ENCODE results near the gene RPS6KA5.

DNA sequence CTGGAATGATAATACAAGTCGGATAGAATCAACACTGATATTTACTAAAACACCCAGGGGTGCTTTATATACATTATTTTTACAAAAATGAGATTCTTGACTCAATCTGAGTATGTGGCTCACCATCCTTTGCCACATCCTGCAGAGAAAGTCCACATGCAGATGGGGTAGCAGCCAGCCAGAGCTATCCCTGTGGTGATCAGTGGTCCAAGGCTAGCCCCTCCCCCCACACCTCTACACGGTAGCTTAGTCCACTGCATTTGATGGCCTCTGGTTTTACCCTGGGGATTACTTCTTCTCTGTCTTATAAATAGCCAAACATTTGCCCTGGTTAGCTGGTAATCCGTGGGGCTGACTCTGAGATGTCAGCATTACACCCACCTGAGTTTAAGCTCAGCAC, 216.1 kb downstream of the RPS6KA5 start:
- TF ChIP-seq, protein P1, sequence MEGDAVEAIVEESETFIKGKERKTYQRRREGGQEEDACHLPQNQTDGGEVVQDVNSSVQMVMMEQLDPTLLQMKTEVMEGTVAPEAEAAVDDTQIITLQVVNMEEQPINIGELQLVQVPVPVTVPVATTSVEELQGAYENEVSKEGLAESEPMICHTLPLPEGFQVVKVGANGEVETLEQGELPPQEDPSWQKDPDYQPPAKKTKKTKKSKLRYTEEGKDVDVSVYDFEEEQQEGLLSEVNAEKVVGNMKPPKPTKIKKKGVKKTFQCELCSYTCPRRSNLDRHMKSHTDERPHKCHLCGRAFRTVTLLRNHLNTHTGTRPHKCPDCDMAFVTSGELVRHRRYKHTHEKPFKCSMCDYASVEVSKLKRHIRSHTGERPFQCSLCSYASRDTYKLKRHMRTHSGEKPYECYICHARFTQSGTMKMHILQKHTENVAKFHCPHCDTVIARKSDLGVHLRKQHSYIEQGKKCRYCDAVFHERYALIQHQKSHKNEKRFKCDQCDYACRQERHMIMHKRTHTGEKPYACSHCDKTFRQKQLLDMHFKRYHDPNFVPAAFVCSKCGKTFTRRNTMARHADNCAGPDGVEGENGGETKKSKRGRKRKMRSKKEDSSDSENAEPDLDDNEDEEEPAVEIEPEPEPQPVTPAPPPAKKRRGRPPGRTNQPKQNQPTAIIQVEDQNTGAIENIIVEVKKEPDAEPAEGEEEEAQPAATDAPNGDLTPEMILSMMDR (IDR thresholded peaks at IDR 0.05): no peak
- TF ChIP-seq ZFX (IDR thresholded peaks at IDR 0.05; ENCODE audit: borderline replicate concordance): no peak
